Measurements from ENCODE around the gene ADK. TPM values are rescaled to one million over a fixed set of nuclear protein-coding genes. Genes with fewer than 3 reads are reported as not detected.

The ADK gene
- total RNA-seq, 1 experiment from 2014 or later = 26.8 TPM

GRCh38 chr10:74330646-74331045 lies 179.6 kb downstream of the ADK start:
- no peak overlapping the region for H2AFZ ChIP-seq (ENCODE audit: low read length)
- H3K14ac ChIP-seq (ENCODE audit: insufficient read depth, low read length) = no peak overlapping the region
- no peaks in the 10 kb centered on the region for H4K20me1 ChIP-seq (ENCODE audit: control insufficient read depth, insufficient read depth, insufficient read length)
- no peaks in the 10 kb centered on the region for H3K4me1 ChIP-seq (ENCODE audit: insufficient read depth, low read length)
- no peak overlapping the region for H3T11ph ChIP-seq (ENCODE audit: low read length)
- H3K79me1 ChIP-seq (ENCODE audit: insufficient read depth, low read depth, low read length, poor library complexity, severe bottlenecking) = no peaks in the 10 kb centered on the region
- H3K23ac ChIP-seq (ENCODE audit: insufficient read length, low read depth, low read length) = no peak overlapping the region
- H2BK20ac ChIP-seq (ENCODE audit: low read depth, low read length, poor library complexity, severe bottlenecking) = no peak overlapping the region
- H3K56ac ChIP-seq (ENCODE audit: insufficient read length, low read depth, low read length) = no peak overlapping the region
- H3K4me2 ChIP-seq (ENCODE audit: insufficient read depth, insufficient read length, low read length) = no peak overlapping the region
- H2BK12ac ChIP-seq (ENCODE audit: insufficient read length, low read depth, low read length) = no peak overlapping the region
- Mint-ChIP-seq H3K27me3 (ENCODE audit: low read depth) (no peaks in the 10 kb centered on the region), H3K9me3 (peaks cover 0 to 4% of the 10 kb centered on the region in 2 experiments; a peak in 2 of 5 replicates), H3K36me3 (ENCODE audit: insufficient read depth in 1 of 3, low read depth in 3 of 3) (peaks cover 4 to 13% (median 10%) of the 10 kb centered on the region in 3 experiments), H3K27ac (no peak overlapping the region), H3K4me1 (no peaks in the 10 kb centered on the region), H3K4me3 (no peak overlapping the region)
- no peak for TF ChIP-seq CTCF (conservative IDR thresholded peaks at IDR 0.05)
- no peaks in the 10 kb centered on the region for H3K27me3 ChIP-seq (ENCODE audit: insufficient read depth, low read length)
- no peak overlapping the region for H2AK5ac ChIP-seq (ENCODE audit: insufficient read length, low read length)
- H4K5ac ChIP-seq (ENCODE audit: insufficient read length, low read depth, low read length) = no peak overlapping the region
- H3K9ac ChIP-seq (ENCODE audit: extremely low read depth, insufficient read length, low read length) = no peak overlapping the region
- no peak overlapping the region for H2BK15ac ChIP-seq (ENCODE audit: low read depth, low read length)
- no peak overlapping the region for H2BK5ac ChIP-seq (ENCODE audit: insufficient read length, low read length)
- no peak overlapping the region for H3K4ac ChIP-seq (ENCODE audit: low read depth, low read length)
- no peak overlapping the region for H4K8ac ChIP-seq (replicated peaks; ENCODE audit: insufficient read length, low read depth, low read length)
- H3K23me2 ChIP-seq (ENCODE audit: insufficient read length, low read depth, low read length, poor library complexity, severe bottlenecking) = no peaks in the 10 kb centered on the region
- DNase-seq = no peak
- H3K79me2 ChIP-seq (ENCODE audit: insufficient read depth, low read length) = no peaks in the 10 kb centered on the region
- WGBS (ENCODE audit: extremely low coverage, insufficient read length, low lambda C conversion rate) = no CpG with 5 or more reads among the region's 3 CpGs
- H3K9me3 ChIP-seq (ENCODE audit: control insufficient read depth, low read depth, low read length) = no peaks in the 10 kb centered on the region
- H4K91ac ChIP-seq (ENCODE audit: insufficient read length, low read depth, low read length) = no peak overlapping the region
- no peak overlapping the region for H3K27ac ChIP-seq (ENCODE audit: insufficient read length, low read depth, low read length)
- H3K18ac ChIP-seq (ENCODE audit: insufficient read length, low read depth, low read length) = no peak overlapping the region
- no peak overlapping the region for H2BK120ac ChIP-seq (ENCODE audit: low read depth, low read length, poor library complexity, severe bottlenecking)
